Ascending aorta (tissue), 2 donors: Measurements from ENCODE around the gene GAPVD1. TPM values are rescaled to one million over a fixed set of nuclear protein-coding genes. Genes with fewer than 3 reads are reported as not detected.
"Not testable (repeated sequence)": the region's sequence is repeated elsewhere in the genome, so short reads cannot be mapped to it uniquely, and the experiment has no call there.

Source experiments
- DNase-seq, 2 donors: peaks; one replicate each; pipeline ENCODE4 v3.0.0-alpha.2; 2019; ENCODE audit warnings: low spot score in 2 of 2
- H3K27ac ChIP-seq, 2 donors: fragments of 200-600 bp; sonication (generic); one replicate each; pipeline ENCODE4 v1.5.1; 2016 to 2017; ENCODE audit warnings: mild to moderate bottlenecking in 1 of 2
- H3K27me3 ChIP-seq: fragments of 200-600 bp; sonication (generic); one replicate; pipeline ENCODE4 v1.5.1; 2017
- H3K36me3 ChIP-seq, 2 donors: fragments of 200-600 bp; sonication (generic); one replicate each; pipeline ENCODE4 v1.5.1; 2016
- H3K4me1 ChIP-seq, 2 donors: fragments of 200-600 bp; sonication (generic); one replicate each; pipeline ENCODE4 v1.5.1; 2016 to 2017; ENCODE audit warnings: mild to moderate bottlenecking in 1 of 2
- H3K4me3 ChIP-seq, 2 donors: fragments of 200-600 bp; sonication (generic); one replicate each; pipeline ENCODE4 v1.5.1; 2016 to 2017; ENCODE audit warnings: mild to moderate bottlenecking in 1 of 2
- H3K9me3 ChIP-seq, 2 donors: fragments of 200-600 bp; sonication (generic); one replicate each; pipeline ENCODE4 v1.5.1; 2016
- CTCF ChIP-seq, 3 experiments: fragments of 200-600 bp in 2 of 3; fragments of 450-650 bp in 1 of 3; sonication (generic) in 2 of 3; IDR thresholded peaks; one replicate each; pipeline ENCODE4 v1.5.1; 2016 to 2019; ENCODE audit warnings: antibody characterized with exemption in 3 of 3, mild to moderate bottlenecking in 1 of 3, moderate library complexity in 1 of 3
- intact Hi-C: fragments of 100-400 bp; cut with DNase I; formaldehyde crosslinking; loops from one replicate; pipeline ENCODE4 v1.15.1; 2023
- total RNA-seq: library from RNA; depleted of rRNA; stranded (reverse); fragments of >200 nt; gene quantifications from one replicate; pipeline ENCODE4 v1.1.0, GENCODE V29; 2016

GAPVD1 gene
- total RNA-seq, 1 donor from 2014 or later = 18.9 TPM

GRCh38 chr9:125398243-125398642 lies 136.6 kb downstream of the GAPVD1 start:
- DNase-seq = no peak
- no peaks in the 10 kb centered on the region for H3K9me3 ChIP-seq
- H3K27me3 ChIP-seq = no peaks in the 10 kb centered on the region
- H3K27ac ChIP-seq = no peak overlapping the region
- no peaks in the 10 kb centered on the region for H3K4me1 ChIP-seq
- H3K4me3 ChIP-seq = no peak overlapping the region
- TF ChIP-seq CTCF (IDR thresholded peaks at IDR 0.05) = no peak
- intact Hi-C loops = no loop called here
- H3K36me3 ChIP-seq = no peaks in the 10 kb centered on the region

DNA sequence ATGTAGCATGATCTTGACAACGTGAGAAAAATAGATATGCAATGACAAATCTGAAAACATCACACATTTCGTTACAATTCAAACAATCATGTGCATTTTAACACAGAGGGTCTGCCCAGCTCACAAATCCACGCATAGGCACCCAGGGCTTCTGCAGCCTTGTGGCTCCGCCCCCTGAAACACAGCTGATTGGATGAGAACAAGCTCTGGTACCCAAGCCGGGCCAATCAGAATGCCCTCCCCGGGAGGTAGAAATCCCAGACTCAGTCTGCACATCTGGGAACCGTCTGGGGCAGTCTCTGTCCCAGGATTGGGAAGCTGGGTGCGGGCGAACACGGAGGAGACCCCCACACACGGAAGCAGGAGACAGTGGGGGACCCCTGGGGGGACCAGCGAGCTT lies 137.5 kb downstream of the GAPVD1 start:
- H3K27ac ChIP-seq = no peak overlapping the region
- TF ChIP-seq CTCF (IDR thresholded peaks at IDR 0.05) = no peak
- no peaks in the 10 kb centered on the region for H3K4me1 ChIP-seq
- no peaks in the 10 kb centered on the region for H3K9me3 ChIP-seq
- H3K4me3 ChIP-seq = no peak overlapping the region
- intact Hi-C loops = no loop called here
- DNase-seq = no peak
- H3K36me3 ChIP-seq = no peaks in the 10 kb centered on the region
- no peaks in the 10 kb centered on the region for H3K27me3 ChIP-seq

- H3K4me1 ChIP-seq = no peaks in the 10 kb centered on the region
- H3K27ac ChIP-seq = no peak overlapping the region
- no peak overlapping the region for H3K4me3 ChIP-seq
- H3K36me3 ChIP-seq = no peaks in the 10 kb centered on the region
- TF ChIP-seq CTCF (IDR thresholded peaks at IDR 0.05) = no peak
- no peaks in the 10 kb centered on the region for H3K9me3 ChIP-seq
- intact Hi-C loops = loop anchor here (10.0 kb wide), 1 partner anchor 1095 kb away; no protein-coding TSS in a partner anchor
- H3K27me3 ChIP-seq = no peaks in the 10 kb centered on the region
- DNase-seq = no peak
Observed at GRCh38 chr9:125399666-125400065, 138.0 kb downstream of the GAPVD1 start.

GRCh38 chr9:125400232-125400631 lies 138.6 kb downstream of the GAPVD1 start:
- not testable (repeated sequence) for H3K4me1 ChIP-seq
- intact Hi-C loops = loop anchor here (10.0 kb wide), 1 partner anchor 1095 kb away; no protein-coding TSS in a partner anchor

GRCh38 chr9:125400725-125401716 lies 139.4 kb downstream of the GAPVD1 start:
- H3K36me3 ChIP-seq = no peaks in the 10 kb centered on the region
- no peak overlapping the region for H3K4me3 ChIP-seq
- TF ChIP-seq CTCF (IDR thresholded peaks at IDR 0.05) = no peak
- intact Hi-C loops = loop anchor here (10.0 kb wide), 1 partner anchor 1094 kb away; no protein-coding TSS in a partner anchor
- no peaks in the 10 kb centered on the region for H3K27me3 ChIP-seq
- no peaks in the 10 kb centered on the region for H3K9me3 ChIP-seq
- H3K4me1 ChIP-seq = no peaks in the 10 kb centered on the region
- H3K27ac ChIP-seq = no peak overlapping the region
- DNase-seq = no peak

More at GRCh38 chr9:125400232-125400631, 138.6 kb downstream of the GAPVD1 start:
- H3K9me3 ChIP-seq, H3K4me3 ChIP-seq, H3K36me3 ChIP-seq, H3K27ac ChIP-seq, DNase-seq, H3K27me3 ChIP-seq: not testable (repeated sequence)

DNA sequence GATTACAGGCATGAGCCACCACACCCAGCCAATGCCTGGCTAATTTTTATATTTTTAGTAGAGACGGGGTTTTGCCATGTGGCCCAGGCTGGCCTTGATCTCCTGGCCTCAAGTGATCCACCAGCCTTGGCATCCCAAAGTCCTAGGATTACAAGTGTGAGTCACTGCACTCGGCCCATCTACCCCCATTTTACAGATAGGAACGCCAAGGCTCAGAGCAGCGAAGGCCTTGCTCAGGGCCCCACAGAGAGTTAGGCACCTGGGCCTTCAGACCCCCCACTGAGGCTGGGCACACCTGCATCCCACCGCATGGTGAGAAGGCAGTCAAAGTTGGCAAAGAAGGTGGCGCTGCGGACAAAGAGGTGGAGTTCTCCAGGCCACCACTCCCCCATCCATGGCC lies 143.1 kb downstream of the GAPVD1 start:
- intact Hi-C loops = loop anchor here (10.0 kb wide), 1 partner anchor 1090 kb away; no protein-coding TSS in a partner anchor

More for the DNA sequence above, 143.1 kb downstream of the GAPVD1 start:
- Histone ChIP-seq H3K27me3 (peaks cover 5% of the 10 kb centered on the region), H3K27ac (no peak overlapping the region), H3K4me3 (no peak overlapping the region), H3K36me3 (no peaks in the 10 kb centered on the region), H3K9me3 (no peaks in the 10 kb centered on the region), H3K4me1 (peaks cover 2 to 4% of the 10 kb centered on the region in 2 donors)
- no peak for DNase-seq
- TF ChIP-seq CTCF (IDR thresholded peaks at IDR 0.05) = no peak
